Neural cell (in vitro differentiated cells): ENCODE measurements around the gene KCNK18. TPM values are rescaled to one million over a fixed set of nuclear protein-coding genes. Genes with fewer than 3 reads are reported as not detected.

Experiments
- H2AFZ ChIP-seq: fragments of 200-600, 300-800 bp; sonication (generic), shearing (Covaris generic); 2 replicates; pipeline ENCODE4 v1.6.0; 2014; ENCODE audit warnings: low read depth, mild to moderate bottlenecking, antibody characterized with exemption, low read length, moderate library complexity
- H3F3A ChIP-seq: fragments of 200-600 bp; shearing (Covaris generic); 2 replicates; pipeline ENCODE4 v1.6.1; 2016; ENCODE audit warnings: mild to moderate bottlenecking, moderate library complexity, mixed read lengths, antibody characterized with exemption, low read length; ENCODE audit not compliant: insufficient read depth, poor library complexity, severe bottlenecking
- H3K27ac ChIP-seq: fragments of 200-600, 300-800 bp; sonication (generic), shearing (Covaris generic); 2 replicates; pipeline ENCODE4 v1.5.1; 2014; ENCODE audit warnings: mild to moderate bottlenecking, low read length, moderate library complexity
- H3K27me3 ChIP-seq: fragments of 300-800, 200-600 bp; sonication (generic), shearing (Covaris generic); 2 replicates; pipeline ENCODE4 v1.6.0; 2014; ENCODE audit warnings: mild to moderate bottlenecking, low read depth, low read length, moderate library complexity; ENCODE audit not compliant: insufficient read depth
- H3K36me3 ChIP-seq: fragments of 300-800, 200-600 bp; sonication (generic), shearing (Covaris generic); 2 replicates; pipeline ENCODE4 v1.5.1; 2014; ENCODE audit warnings: mild to moderate bottlenecking, antibody characterized with exemption, low read length, moderate library complexity; ENCODE audit not compliant: insufficient read depth
- H3K4me2 ChIP-seq: fragments of 300-800, 200-600 bp; sonication (generic), shearing (Covaris generic); 2 replicates; pipeline ENCODE4 v1.6.0; 2014; ENCODE audit warnings: mild to moderate bottlenecking, low read length
- H3K4me3 ChIP-seq: fragments of 300-800, 200-600 bp; sonication (generic), shearing (Covaris generic); 2 replicates; pipeline ENCODE4 v1.5.1; 2014; ENCODE audit warnings: mild to moderate bottlenecking, low read length, moderate library complexity
- H3K79me2 ChIP-seq: fragments of 200-600 bp; shearing (Covaris generic); replicated peaks from 2 replicates; pipeline ENCODE4 v1.6.0; 2014; ENCODE audit warnings: mild to moderate bottlenecking, low read length, moderate library complexity; ENCODE audit not compliant: insufficient read depth
- H3K9ac ChIP-seq: fragments of 300-800, 200-600 bp; sonication (generic), shearing (Covaris generic); 2 replicates; pipeline ENCODE4 v1.6.1; 2016; ENCODE audit warnings: mild to moderate bottlenecking, low read length, mixed read lengths
- H3K9me2 ChIP-seq: fragments of 200-600 bp; shearing (Covaris generic); 2 replicates; pipeline ENCODE4 v1.6.1; 2016; ENCODE audit warnings: mild to moderate bottlenecking, low read length, mixed read lengths; ENCODE audit not compliant: insufficient read depth
- H3K9me3 ChIP-seq: fragments of 200-600, 300-800 bp; sonication (generic), shearing (Covaris generic); 2 replicates; pipeline ENCODE4 v1.6.1; 2016; ENCODE audit warnings: mild to moderate bottlenecking, mixed run types, low read length, moderate library complexity, mixed read lengths
- H4K20me1 ChIP-seq: fragments of 200-600 bp; shearing (Covaris generic); 2 replicates; pipeline ENCODE4 v1.6.1; 2016; ENCODE audit warnings: mild to moderate bottlenecking, mixed run types; ENCODE audit not compliant: insufficient read depth
- EP300 ChIP-seq: fragments of 450-650 bp; conservative IDR thresholded peaks from 2 replicates; pipeline ENCODE4 v1.6.1; 2014; ENCODE audit warnings: antibody characterized with exemption, mild to moderate bottlenecking, moderate library complexity; ENCODE audit not compliant: poor library complexity, severe bottlenecking
- EZH2 ChIP-seq: fragments of 200-600, 300-800 bp; shearing (Covaris generic), sonication (generic); IDR thresholded peaks from 2 replicates; pipeline ENCODE4 v1.6.1; 2014; ENCODE audit warnings: antibody characterized with exemption, low read length, borderline replicate concordance, mild to moderate bottlenecking; ENCODE audit not compliant: insufficient read depth, poor library complexity, severe bottlenecking
- MXI1 ChIP-seq: fragments of 450-650 bp; conservative IDR thresholded peaks from 2 replicates; pipeline ENCODE4 v1.6.1; 2014; ENCODE audit warnings: antibody characterized with exemption, mild to moderate bottlenecking; ENCODE audit not compliant: poor library complexity, severe bottlenecking
- POLR2AphosphoS5 ChIP-seq: IDR thresholded peaks from 2 replicates; pipeline ENCODE4 v1.6.1; 2012
- RAD21 ChIP-seq: fragments of 450-650 bp; conservative IDR thresholded peaks from 2 replicates; pipeline ENCODE4 v1.6.1; 2014; ENCODE audit warnings: antibody characterized with exemption, mild to moderate bottlenecking, moderate library complexity
- SMC3 ChIP-seq: fragments of 450-650 bp; conservative IDR thresholded peaks from 2 replicates; pipeline ENCODE4 v1.6.1; 2014; ENCODE audit warnings: antibody characterized with exemption, mild to moderate bottlenecking, moderate library complexity; ENCODE audit not compliant: poor library complexity
- TAF1 ChIP-seq: IDR thresholded peaks from 2 replicates; pipeline ENCODE4 v1.6.1; 2012; ENCODE audit warnings: low read depth
- polyA plus RNA-seq: library from polyadenylated mRNA; depleted of rRNA; stranded (reverse); fragments of >200 nt; gene quantifications from 2 replicates; pipeline ENCODE4 v1.2.3, GENCODE V29; 2014
- TF ChIP-seq, protein P1 (sequence below): fragments of 450-650 bp; IDR thresholded peaks from 2 replicates; pipeline ENCODE4 v1.5.1; 2014; ENCODE audit warnings: antibody characterized with exemption, mild to moderate bottlenecking, moderate library complexity; ENCODE audit not compliant: poor library complexity, severe bottlenecking
- TF ChIP-seq, protein P2 (sequence below): IDR thresholded peaks from 2 replicates; pipeline ENCODE4 v1.6.1; 2012; ENCODE audit warnings: borderline replicate concordance

Gene KCNK18
- polyA plus RNA-seq, 1 donor from 2014 or later: not detected

DNA sequence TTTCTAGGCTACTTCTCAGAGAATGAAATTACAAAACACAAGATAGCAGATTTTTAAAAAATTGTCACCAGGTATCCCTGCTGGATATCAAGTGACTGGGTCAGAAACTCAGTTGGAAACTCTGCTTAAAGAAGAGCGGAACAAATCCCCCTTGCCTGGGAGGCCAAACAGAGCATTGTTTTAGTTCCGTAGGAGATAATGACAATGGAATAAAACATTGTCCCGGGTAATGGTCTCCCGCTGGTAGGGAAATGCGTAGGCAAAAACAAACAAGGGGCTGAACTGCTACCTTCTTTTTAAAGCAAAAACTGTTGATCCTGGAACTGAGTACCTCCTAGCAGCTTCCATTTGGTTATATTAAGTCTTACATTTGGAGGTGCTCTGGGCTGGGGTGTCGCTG, 37.9 kb upstream of the KCNK18 start:
- H3K27me3 ChIP-seq: peaks cover 67% of the 10 kb centered on the region
- H3K4me3 ChIP-seq: no peak overlapping the region
- no peaks in the 10 kb centered on the region for H3F3A ChIP-seq
- no peak overlapping the region for H3K9ac ChIP-seq
- no peak overlapping the region for H3K4me2 ChIP-seq
- no peak overlapping the region for H3K27ac ChIP-seq
- H2AFZ ChIP-seq: no peak overlapping the region
- no peaks in the 10 kb centered on the region for H3K36me3 ChIP-seq
- H3K9me3 ChIP-seq: no peaks in the 10 kb centered on the region
- no peaks in the 10 kb centered on the region for H3K79me2 ChIP-seq
- no peaks in the 10 kb centered on the region for H4K20me1 ChIP-seq
- H3K9me2 ChIP-seq: no peaks in the 10 kb centered on the region
- TF ChIP-seq MXI1 (no peak), EP300 (no peak)
- TF ChIP-seq, protein P1, sequence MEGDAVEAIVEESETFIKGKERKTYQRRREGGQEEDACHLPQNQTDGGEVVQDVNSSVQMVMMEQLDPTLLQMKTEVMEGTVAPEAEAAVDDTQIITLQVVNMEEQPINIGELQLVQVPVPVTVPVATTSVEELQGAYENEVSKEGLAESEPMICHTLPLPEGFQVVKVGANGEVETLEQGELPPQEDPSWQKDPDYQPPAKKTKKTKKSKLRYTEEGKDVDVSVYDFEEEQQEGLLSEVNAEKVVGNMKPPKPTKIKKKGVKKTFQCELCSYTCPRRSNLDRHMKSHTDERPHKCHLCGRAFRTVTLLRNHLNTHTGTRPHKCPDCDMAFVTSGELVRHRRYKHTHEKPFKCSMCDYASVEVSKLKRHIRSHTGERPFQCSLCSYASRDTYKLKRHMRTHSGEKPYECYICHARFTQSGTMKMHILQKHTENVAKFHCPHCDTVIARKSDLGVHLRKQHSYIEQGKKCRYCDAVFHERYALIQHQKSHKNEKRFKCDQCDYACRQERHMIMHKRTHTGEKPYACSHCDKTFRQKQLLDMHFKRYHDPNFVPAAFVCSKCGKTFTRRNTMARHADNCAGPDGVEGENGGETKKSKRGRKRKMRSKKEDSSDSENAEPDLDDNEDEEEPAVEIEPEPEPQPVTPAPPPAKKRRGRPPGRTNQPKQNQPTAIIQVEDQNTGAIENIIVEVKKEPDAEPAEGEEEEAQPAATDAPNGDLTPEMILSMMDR: no peak

DNA sequence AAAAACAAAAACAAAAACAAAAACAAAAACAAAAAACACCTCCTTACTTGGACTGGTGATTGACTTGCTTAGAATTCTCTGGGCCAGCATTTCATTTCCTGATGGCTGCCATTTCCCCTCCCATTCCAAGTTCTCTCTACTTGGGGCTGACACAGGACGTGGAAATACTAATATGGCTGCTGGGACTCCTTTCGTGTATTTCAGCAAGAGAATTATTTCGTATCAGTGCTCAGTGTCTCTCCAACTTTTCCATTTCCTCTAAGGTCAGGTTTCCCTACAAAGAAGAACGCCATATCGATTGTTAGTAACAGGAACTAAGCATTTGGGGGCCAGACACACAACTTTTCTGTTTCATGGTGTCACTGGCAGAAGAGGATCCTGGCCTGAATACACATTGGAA, 36.7 kb upstream of the KCNK18 start:
- H3K4me3 ChIP-seq: no peak overlapping the region
- H2AFZ ChIP-seq: no peak overlapping the region
- no peak overlapping the region for H3K27ac ChIP-seq
- H3K79me2 ChIP-seq: no peaks in the 10 kb centered on the region
- no peak for TF ChIP-seq SMC3
- no peak for TF ChIP-seq TAF1
- TF ChIP-seq, protein P2, sequence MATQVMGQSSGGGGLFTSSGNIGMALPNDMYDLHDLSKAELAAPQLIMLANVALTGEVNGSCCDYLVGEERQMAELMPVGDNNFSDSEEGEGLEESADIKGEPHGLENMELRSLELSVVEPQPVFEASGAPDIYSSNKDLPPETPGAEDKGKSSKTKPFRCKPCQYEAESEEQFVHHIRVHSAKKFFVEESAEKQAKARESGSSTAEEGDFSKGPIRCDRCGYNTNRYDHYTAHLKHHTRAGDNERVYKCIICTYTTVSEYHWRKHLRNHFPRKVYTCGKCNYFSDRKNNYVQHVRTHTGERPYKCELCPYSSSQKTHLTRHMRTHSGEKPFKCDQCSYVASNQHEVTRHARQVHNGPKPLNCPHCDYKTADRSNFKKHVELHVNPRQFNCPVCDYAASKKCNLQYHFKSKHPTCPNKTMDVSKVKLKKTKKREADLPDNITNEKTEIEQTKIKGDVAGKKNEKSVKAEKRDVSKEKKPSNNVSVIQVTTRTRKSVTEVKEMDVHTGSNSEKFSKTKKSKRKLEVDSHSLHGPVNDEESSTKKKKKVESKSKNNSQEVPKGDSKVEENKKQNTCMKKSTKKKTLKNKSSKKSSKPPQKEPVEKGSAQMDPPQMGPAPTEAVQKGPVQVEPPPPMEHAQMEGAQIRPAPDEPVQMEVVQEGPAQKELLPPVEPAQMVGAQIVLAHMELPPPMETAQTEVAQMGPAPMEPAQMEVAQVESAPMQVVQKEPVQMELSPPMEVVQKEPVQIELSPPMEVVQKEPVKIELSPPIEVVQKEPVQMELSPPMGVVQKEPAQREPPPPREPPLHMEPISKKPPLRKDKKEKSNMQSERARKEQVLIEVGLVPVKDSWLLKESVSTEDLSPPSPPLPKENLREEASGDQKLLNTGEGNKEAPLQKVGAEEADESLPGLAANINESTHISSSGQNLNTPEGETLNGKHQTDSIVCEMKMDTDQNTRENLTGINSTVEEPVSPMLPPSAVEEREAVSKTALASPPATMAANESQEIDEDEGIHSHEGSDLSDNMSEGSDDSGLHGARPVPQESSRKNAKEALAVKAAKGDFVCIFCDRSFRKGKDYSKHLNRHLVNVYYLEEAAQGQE: no peak
- no peak for TF ChIP-seq MXI1
- no peak for TF ChIP-seq RAD21
- no peak for TF ChIP-seq EP300
- no peak for TF ChIP-seq POLR2AphosphoS5
- no peak for TF ChIP-seq EZH2
- TF ChIP-seq, protein P1: no peak
- H3K9me2 ChIP-seq: no peaks in the 10 kb centered on the region
- no peaks in the 10 kb centered on the region for H4K20me1 ChIP-seq
- H3K36me3 ChIP-seq: no peaks in the 10 kb centered on the region
- peaks cover 79% of the 10 kb centered on the region for H3K27me3 ChIP-seq
- H3K4me2 ChIP-seq: no peak overlapping the region
- no peak overlapping the region for H3K9ac ChIP-seq
- H3F3A ChIP-seq: no peaks in the 10 kb centered on the region
- H3K9me3 ChIP-seq: no peaks in the 10 kb centered on the region
